DOHH2 (cell line): Measurements from ENCODE around the gene HDAC4.

Experiments used
- H3F3A ChIP-seq: fragments of 200-600 bp; sonication (generic), shearing (Covaris generic); 2 replicates; pipeline ENCODE4 v1.6.0; 2016; ENCODE audit warnings: antibody characterized with exemption, mild to moderate bottlenecking; ENCODE audit not compliant: control insufficient read depth, insufficient read depth
- H3K27ac ChIP-seq: fragments of 200-600 bp; sonication (generic); 2 replicates; pipeline ENCODE4 v1.5.1; 2014; ENCODE audit warnings: low read depth, mild to moderate bottlenecking, low read length, moderate library complexity
- H3K27me3 ChIP-seq: fragments of 200-600 bp; sonication (generic); 2 replicates; pipeline ENCODE4 v1.6.1; 2014; ENCODE audit warnings: mild to moderate bottlenecking, low read length, mixed read lengths; ENCODE audit not compliant: control insufficient read depth
- H3K36me3 ChIP-seq: fragments of 200-600 bp; sonication (generic); 2 replicates; pipeline ENCODE4 v1.6.1; 2014; ENCODE audit warnings: mild to moderate bottlenecking, low read length, moderate library complexity, mixed read lengths; ENCODE audit not compliant: control insufficient read depth
- H3K4me1 ChIP-seq: fragments of 200-600 bp; sonication (generic); 2 replicates; pipeline ENCODE4 v1.6.1; 2014; ENCODE audit warnings: mild to moderate bottlenecking, low read length, mixed read lengths; ENCODE audit not compliant: control insufficient read depth
- H3K4me2 ChIP-seq: fragments of 200-600 bp; sonication (generic); 2 replicates; pipeline ENCODE4 v1.6.0; 2014; ENCODE audit warnings: mild to moderate bottlenecking, low read length, moderate library complexity
- H3K4me3 ChIP-seq: fragments of 200-600 bp; sonication (generic); 2 replicates; pipeline ENCODE4 v1.5.1; 2014; ENCODE audit warnings: mild to moderate bottlenecking, low read length, mixed read lengths
- H3K79me2 ChIP-seq: fragments of 200-600 bp; sonication (generic); 2 replicates; pipeline ENCODE4 v1.6.1; 2014; ENCODE audit warnings: mild to moderate bottlenecking, low read length, mixed read lengths; ENCODE audit not compliant: control insufficient read depth
- H3K9me2 ChIP-seq: fragments of 200-600 bp; sonication (generic); replicated peaks from 2 replicates; pipeline ENCODE4 v1.6.1; 2014; ENCODE audit warnings: mild to moderate bottlenecking, low read length, mixed read lengths; ENCODE audit not compliant: control insufficient read depth
- H3K9me3 ChIP-seq: fragments of 200-600 bp; sonication (generic); 2 replicates; pipeline ENCODE4 v1.6.1; 2014; ENCODE audit warnings: antibody characterized with exemption, low read length, mixed read lengths; ENCODE audit not compliant: control insufficient read depth, insufficient read depth
- H4K20me1 ChIP-seq: fragments of 200-600 bp; sonication (generic); 2 replicates; pipeline ENCODE4 v1.6.0; 2014; ENCODE audit warnings: low read depth, mild to moderate bottlenecking, antibody characterized with exemption, low read length, moderate library complexity; ENCODE audit not compliant: control insufficient read depth, insufficient read depth
- EZH2phosphoT487 ChIP-seq: fragments of 200-600 bp; sonication (generic); IDR thresholded peaks from 2 replicates; pipeline ENCODE4 v1.6.1; 2017; ENCODE audit warnings: borderline replicate concordance, mild to moderate bottlenecking, antibody characterized with exemption, low read length, moderate library complexity, mixed read lengths
- TF ChIP-seq, protein P1 (sequence below): fragments of 200-600 bp; sonication (generic); IDR thresholded peaks from one replicate; pipeline ENCODE4 v1.5.1; 2014; ENCODE audit warnings: antibody characterized with exemption, mild to moderate bottlenecking, low read depth, low read length; ENCODE audit not compliant: poor library complexity, severe bottlenecking

The HDAC4 gene

DNA sequence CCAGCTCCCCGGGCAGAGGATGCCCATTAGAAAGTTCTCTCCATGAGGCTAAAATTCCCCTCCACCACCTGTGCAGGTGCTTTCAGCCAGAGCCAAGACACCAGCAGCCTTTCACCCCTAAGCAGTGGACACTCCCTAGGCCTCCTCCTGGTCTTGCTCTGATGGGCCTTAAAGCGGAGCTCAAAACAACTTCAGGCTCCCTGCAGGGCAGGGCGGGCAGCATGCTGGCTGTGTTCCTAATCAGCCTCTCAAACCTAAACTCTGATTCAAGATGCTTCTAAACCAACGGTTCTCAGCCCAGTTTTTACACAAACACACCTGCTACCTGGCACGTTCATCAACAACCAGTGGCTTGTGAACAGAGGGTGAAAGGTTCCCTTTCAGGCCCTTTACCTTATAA lies 298.6 kb downstream of the HDAC4 start:
- H3K4me1 ChIP-seq: no peaks in the 10 kb centered on the region
- TF ChIP-seq EZH2phosphoT487: no peak
- TF ChIP-seq, protein P1, sequence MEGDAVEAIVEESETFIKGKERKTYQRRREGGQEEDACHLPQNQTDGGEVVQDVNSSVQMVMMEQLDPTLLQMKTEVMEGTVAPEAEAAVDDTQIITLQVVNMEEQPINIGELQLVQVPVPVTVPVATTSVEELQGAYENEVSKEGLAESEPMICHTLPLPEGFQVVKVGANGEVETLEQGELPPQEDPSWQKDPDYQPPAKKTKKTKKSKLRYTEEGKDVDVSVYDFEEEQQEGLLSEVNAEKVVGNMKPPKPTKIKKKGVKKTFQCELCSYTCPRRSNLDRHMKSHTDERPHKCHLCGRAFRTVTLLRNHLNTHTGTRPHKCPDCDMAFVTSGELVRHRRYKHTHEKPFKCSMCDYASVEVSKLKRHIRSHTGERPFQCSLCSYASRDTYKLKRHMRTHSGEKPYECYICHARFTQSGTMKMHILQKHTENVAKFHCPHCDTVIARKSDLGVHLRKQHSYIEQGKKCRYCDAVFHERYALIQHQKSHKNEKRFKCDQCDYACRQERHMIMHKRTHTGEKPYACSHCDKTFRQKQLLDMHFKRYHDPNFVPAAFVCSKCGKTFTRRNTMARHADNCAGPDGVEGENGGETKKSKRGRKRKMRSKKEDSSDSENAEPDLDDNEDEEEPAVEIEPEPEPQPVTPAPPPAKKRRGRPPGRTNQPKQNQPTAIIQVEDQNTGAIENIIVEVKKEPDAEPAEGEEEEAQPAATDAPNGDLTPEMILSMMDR: no peak
- no peaks in the 10 kb centered on the region for H3K36me3 ChIP-seq
- no peak overlapping the region for H3K27ac ChIP-seq
- no peak overlapping the region for H3K4me3 ChIP-seq
- no peaks in the 10 kb centered on the region for H3K9me2 ChIP-seq
- H3K27me3 ChIP-seq: no peaks in the 10 kb centered on the region
- no peaks in the 10 kb centered on the region for H4K20me1 ChIP-seq
- no peaks in the 10 kb centered on the region for H3K9me3 ChIP-seq
- H3K79me2 ChIP-seq: no peaks in the 10 kb centered on the region
- H3K4me2 ChIP-seq: no peak overlapping the region
- H3F3A ChIP-seq: no peaks in the 10 kb centered on the region

DNA sequence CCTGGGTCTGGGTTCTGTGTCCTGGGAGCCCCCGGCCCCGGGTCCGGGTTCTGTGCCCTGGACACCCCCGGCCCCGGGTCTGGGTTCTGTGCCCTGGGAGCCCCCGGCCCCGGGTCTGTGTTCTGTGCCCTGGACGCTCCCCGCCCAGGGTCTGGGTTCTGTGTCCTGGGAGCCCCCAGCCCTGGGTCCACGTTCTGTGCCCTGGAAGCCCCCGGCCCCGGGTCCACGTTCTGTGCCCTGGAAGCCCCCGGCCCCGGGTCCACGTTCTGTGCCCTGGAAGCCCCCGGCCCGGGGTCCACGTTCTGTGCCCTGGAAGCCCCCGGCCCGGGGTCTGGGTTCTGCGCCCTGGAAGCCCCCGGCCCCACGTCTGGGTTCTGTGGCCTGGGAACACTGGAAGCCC lies 299.0 kb downstream of the HDAC4 start:
- TF ChIP-seq, protein P1: no peak
- no peak for TF ChIP-seq EZH2phosphoT487
- Histone ChIP-seq H3K9me3 (no peaks in the 10 kb centered on the region), H3K27ac (no peak overlapping the region), H3K4me3 (no peak overlapping the region), H3K79me2 (no peaks in the 10 kb centered on the region), H3F3A (no peaks in the 10 kb centered on the region), H3K4me2 (no peak overlapping the region), H4K20me1 (no peaks in the 10 kb centered on the region), H3K4me1 (no peaks in the 10 kb centered on the region), H3K27me3 (no peaks in the 10 kb centered on the region), H3K9me2 (no peaks in the 10 kb centered on the region), H3K36me3 (no peaks in the 10 kb centered on the region)

DNA sequence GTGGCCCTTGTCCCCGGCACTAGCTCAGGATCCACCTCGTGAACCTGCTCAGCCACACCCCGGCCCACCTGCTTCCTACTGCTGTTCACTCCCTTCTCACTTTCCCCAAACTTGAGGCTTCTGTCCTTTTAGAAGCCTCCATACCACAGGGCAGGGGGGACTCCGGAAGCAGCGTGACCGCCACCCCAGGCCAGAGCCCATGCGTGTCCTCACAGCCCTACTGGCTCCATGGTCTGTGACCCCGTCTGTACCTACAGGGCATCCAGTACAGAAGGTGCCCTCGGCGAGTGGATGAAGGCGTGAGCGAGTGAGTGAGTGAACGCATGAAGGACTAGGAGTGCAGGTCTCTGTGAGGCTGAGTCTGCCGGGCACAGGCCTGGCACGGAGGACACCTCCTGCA lies 299.7 kb downstream of the HDAC4 start:
- TF ChIP-seq, protein P1: no peak
- no peak for TF ChIP-seq EZH2phosphoT487
- no peaks in the 10 kb centered on the region for H3K9me3 ChIP-seq
- H3K36me3 ChIP-seq: no peaks in the 10 kb centered on the region
- H4K20me1 ChIP-seq: no peaks in the 10 kb centered on the region
- H3K4me3 ChIP-seq: no peak overlapping the region
- no peaks in the 10 kb centered on the region for H3F3A ChIP-seq
- no peaks in the 10 kb centered on the region for H3K4me1 ChIP-seq
- no peak overlapping the region for H3K27ac ChIP-seq
- H3K9me2 ChIP-seq: no peaks in the 10 kb centered on the region
- H3K27me3 ChIP-seq: no peaks in the 10 kb centered on the region
- H3K79me2 ChIP-seq: no peaks in the 10 kb centered on the region
- no peak overlapping the region for H3K4me2 ChIP-seq

DNA sequence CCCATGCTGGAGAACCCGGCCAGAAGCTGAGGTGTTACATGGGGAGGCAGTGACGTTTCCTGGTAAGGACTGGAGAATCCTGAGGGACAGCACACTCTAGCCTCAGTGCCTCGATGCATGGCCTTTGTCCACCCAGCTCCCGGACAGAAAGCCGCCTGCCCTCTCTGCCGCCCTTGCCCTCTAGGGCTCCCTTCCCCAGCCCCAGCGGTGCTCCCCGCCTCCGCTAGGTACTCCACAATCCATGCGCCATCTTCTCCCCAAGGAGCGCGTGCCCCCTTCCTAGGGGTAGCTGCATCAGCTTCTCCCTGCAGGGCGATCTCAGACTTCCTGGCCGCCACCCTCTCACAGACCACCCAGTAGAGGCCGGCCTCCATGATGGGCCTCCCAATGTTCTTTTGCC lies 301.3 kb downstream of the HDAC4 start:
- Histone ChIP-seq H3K27ac (no peak overlapping the region), H3F3A (no peaks in the 10 kb centered on the region), H3K9me3 (no peaks in the 10 kb centered on the region), H3K27me3 (no peaks in the 10 kb centered on the region), H3K9me2 (no peaks in the 10 kb centered on the region), H3K4me1 (no peaks in the 10 kb centered on the region), H3K36me3 (no peaks in the 10 kb centered on the region), H4K20me1 (no peaks in the 10 kb centered on the region), H3K4me2 (no peak overlapping the region), H3K79me2 (no peaks in the 10 kb centered on the region), H3K4me3 (no peak overlapping the region)
- TF ChIP-seq, protein P1: no peak
- no peak for TF ChIP-seq EZH2phosphoT487
